Midbrain (tissue), 1 donor: Measurements from ENCODE around the gene FGF8.

Experiments
- DNase-seq: peaks from one replicate; lab custom pipeline; 2025; lab: John Stamatoyannopoulos, UW

The FGF8 gene

DNA sequence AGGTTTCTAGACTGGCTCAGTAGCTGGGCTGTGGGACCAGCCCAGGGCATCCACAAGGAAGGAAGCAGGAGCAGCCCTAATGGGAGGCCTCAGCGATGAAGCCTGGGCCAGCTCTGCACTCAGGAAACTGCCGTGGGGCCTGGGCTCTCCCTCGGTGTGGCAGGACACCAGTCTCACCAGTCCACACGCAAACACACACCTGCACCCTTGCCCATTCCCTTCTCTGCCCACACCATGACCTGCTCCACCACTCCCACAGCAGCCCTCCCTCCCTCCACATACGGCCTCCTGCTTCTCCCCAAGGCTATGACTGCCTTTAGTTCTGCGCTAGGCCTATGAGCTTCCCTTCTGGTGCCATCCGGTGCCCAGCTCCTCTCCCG is 7.1 kb downstream of the FGF8 start:
- no peak for DNase-seq

DNA sequence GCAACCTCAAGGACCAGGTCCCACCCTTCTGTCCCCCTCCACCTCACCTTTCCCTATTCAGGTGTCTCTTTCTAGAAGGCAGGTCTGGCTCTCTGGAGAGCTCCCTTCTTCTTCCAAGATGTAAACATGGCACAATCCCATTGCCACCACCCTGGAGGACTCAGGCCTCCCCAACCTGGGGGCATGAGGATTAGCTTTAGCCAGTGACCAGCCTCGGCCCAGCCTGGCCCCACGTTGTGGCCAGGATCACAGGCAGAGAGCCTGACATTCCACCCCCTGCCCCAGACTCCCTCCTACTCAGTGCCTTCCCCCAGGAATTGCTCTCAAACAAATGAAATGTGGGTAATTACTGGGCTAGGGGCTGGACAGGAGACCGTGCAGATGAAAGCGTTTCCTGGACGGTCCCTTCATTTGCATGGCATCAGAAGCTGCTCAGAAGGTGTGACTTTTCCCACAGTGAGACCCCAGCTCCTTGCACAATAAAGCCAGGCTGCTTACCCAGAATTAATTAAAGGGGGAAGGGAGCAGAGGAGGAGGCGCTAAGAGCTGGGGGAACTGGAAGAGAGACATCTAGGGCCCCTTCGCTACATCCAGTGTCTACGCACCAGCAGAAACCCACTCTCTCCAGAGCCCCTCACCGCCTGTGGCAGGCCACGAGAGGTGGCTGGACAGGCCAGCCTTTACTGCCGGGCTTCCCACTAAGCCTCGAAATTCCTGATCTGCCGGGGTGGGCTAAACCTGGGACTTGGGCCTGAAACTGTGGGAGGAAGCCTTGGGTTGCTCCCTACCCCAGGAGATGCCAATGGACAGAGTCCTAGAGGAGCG is 7.7 kb downstream of the FGF8 start:
- DNase-seq: no peak

DNA sequence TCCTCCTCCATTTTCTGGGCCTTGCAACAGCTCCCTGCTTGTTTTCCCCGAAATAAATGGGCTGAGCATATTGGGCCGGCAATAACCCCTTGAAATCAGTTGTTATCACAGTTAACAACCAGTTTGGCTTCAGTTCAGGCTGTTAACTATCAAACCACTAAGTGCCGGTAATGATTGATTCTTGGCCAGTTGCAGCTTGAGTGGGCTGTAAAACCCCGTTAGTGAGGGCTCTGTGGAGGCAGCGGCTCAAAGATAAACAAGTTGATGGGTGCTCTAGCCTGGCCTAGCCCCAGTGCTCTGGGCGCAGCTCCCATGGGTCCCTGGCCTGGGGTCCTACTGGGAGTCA is 8.3 kb downstream of the FGF8 start:
- no peak for DNase-seq

DNA sequence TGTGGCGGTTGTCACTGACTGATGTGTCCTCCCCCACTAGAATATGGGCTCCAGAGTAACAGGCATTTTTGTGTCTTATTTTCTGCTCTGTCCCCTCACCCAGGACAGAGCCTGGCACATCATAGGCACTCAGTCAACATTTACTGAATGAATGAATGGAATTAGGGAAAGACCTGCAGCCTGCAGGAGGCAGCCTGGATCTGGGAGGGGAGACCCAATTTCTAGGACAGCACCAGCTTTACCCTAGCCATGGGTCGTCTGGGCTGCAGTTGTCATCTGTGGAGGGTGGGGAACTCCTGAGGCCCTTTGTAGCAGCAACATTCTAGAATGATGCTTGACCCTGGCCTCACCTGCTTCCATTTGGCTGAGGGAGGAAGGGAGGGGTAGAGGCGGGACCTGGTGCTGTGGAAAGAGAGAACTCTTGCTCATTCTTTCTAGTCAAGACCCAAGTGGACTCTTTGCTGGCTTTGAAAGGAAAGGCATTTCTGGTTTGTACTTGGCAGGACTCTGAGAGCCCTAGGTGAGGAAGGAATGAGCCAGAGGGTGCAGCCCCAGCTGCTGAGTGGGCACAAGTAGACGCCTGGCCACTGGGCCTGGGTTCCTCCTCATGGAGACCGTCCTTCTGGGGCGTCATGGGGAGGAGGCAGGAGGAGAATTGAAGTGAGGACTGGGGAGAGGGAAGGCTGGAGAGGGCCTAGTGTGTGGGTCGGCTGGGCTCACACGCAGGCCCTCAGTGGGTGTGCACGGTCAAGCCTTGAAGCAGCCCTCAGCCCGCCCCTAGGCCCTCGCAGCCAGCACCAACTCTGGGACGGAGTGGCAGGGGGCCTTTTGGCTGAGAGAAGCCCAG is 8.9 kb downstream of the FGF8 start:
- no peak for DNase-seq

DNA sequence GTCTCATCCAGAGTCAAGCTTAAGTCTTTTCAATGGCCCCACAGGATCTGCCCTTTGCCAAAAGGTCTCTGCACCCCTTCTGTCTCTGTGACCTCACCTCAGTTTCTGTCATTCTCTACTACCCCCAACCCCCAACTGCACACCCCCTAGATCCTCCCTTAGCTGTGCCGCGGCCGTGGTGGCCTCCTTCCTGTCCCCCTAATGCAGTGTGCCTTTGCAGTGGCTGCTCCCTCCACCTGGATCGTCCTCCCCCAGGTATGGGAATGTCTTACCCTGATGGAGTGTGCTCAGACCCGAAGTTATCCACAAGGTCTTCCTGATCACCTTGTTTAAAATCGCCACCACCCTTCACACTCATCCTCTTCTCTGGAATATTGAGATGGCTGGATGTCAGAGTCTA is 9.6 kb downstream of the FGF8 start:
- no peak for DNase-seq

DNA sequence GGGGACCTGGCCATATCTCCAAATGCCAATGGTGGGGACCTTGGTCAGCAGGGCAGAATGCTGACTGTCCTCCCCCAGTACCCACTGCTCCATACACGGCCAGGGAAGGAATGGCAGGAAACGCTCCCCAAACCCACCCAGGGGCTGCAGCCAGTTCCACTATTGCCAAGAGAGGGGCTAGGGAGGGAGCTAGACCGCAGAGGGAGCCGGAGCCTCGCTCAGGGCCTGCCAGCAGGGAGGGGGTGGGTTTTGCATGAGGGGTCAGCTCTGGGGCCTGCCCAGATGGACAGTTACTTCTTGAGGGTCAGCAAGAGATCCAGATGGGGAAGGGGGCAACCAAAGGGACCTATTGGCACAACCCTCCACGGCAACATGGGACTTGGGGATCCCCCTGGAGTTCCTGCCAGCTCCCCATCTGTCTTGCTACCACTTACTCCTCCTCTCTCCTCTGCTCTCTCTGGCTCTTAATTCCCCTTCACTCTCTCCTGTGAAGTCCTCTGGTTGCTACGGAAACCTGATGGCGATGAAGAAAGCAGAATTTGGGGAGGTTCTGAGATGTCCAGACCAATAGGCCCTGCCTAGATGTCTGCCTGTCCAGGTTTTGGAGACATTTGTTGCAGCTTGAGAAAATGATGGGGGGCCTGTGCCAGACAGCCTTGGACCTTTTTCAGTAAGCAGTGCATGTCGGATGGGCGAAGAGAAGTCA is 12.6 kb downstream of the FGF8 start:
- no peak for DNase-seq

DNA sequence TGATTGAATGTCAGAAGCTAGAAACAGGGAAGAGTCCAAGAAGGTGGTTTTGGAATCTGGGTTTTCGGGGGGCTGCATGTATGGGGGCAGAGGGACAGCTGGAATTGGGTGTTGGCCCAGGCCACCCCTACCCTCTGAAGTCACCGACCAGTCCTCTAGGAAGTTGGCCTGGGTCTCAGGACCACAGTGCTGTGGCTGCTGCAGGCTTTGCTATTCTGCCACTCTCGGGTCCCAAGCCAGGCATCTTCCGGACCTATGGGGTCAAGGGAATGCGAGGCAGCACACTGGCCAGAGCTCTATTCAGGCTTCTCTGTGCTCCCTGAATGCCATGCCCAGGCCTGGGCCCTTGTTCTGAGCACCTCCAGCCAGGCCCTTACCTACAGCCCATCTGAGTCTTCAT is 13.2 kb downstream of the FGF8 start:
- DNase-seq: no peak

DNA sequence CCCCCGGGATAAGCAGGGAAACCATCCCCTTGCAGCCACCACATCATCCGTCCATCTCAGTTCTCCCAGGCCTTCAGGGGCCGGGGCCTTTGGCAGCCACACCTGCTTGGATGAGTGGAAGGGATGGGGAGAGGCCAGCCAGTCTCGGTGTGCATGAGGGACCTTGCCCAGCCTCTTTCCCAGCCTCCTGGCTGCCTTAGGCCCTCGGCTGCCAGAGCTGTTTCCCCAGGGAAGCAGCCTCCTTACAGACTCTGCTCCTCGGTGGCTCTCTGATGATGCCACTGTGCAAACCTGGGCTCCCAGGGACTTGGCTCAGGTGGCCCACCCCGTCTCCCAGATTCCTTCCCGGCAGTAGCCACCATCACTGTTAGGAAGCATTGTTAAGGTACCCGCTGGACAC is 14.7 kb downstream of the FGF8 start:
- DNase-seq: no peak

DNA sequence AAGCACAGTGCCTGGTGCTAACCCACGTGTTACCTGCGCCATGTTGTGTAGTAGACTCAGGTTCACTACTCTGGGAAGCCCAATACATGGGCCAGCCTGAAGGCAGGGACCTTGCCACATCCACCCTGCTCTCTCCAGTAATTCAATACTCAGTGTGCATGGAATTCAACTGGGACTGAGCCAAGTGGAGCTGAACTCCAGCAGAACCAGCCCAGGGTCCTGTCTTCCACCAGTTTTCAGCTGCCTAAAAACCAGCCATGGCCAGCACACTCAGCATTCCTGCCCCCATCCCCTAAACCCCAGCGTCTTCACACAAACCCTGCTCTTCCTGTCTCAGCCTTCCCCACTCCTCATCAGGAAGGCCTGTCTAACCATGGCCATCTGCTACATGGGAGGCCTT is 15.4 kb downstream of the FGF8 start:
- no peak for DNase-seq

DNA sequence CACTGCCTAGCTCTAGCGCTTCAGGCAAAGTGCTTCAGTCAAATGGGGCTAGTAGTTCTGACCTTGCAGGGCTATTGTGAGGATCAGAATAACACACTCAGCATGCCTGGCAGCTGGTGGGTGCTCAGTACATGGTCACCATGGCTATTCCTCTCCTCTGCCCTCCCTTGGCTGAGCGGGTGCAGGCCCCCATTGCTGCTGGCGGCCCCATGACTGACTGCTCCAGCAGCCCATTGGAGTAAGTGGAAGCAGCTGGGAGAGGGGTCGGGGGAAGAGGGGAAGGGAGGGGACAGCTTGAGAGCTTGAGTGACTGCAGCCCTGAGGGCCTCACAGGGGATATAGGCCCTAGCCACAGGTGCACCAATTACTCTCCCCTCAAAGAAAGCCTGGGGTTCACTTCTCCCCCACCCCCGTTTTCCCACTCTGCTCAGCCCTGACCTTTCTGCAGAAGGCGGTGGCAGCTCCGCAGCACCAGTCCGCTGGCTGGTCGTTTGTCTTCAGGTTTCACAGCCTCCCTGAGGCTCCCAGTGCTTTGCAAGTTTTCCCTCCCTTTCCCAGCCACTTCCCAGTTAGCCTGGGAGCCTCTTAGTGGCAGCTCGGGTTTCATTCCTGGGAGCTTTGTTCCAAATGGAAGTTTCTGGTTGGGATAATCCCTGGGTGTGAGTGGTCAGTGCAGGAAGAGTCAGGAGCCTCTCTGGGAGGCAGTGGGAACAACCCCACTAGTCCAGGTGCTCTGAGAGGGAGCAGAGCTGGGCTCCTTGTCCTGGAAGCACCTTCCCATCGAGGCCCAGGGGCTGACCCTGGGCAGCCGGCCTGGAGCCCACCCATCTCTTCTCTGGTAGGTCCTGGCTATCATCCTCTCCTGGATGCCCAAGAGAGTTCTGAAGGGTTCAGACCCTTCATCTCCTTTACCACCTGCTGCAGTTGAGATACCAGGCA is 16.3 kb downstream of the FGF8 start:
- DNase-seq: no peak

DNA sequence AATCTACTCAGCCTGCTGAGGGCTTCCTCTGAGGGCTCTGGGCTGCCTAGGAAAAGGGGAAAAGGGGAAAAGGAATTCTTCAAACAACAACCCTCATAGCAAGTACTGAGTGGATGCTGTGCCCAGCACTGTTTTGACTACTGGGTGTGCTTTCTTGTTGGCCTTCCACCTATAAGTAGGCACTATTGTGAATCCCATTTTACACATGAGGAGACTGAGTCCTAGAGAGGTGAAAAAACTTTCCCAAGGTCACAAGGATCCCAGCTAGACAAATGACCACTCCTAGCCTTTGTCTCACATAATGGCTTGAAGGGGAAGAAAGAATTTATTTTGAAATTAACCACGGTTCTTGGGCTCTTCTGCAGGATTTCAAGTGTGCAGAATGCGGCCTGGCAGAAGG is 17.1 kb downstream of the FGF8 start:
- no peak for DNase-seq

DNA sequence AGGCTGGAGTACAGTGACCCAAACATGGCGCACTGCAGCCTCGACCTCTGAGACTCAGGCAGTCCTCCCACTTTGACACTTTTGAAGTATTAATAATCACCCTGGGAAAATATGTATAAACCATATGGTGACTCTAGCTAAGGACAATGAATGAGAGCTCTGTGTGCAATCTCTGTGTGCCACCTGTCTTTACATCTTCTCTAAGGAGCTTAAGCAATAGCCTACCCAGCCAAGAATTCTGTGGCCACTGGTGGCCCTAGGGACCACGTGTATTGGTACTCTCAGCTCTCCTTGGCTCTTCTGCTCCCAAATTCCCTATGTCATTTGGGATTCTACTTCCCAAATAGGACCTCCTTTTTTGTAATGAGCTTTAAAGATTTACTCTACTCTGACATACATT is 23.7 kb downstream of the FGF8 start:
- no peak for DNase-seq

DNA sequence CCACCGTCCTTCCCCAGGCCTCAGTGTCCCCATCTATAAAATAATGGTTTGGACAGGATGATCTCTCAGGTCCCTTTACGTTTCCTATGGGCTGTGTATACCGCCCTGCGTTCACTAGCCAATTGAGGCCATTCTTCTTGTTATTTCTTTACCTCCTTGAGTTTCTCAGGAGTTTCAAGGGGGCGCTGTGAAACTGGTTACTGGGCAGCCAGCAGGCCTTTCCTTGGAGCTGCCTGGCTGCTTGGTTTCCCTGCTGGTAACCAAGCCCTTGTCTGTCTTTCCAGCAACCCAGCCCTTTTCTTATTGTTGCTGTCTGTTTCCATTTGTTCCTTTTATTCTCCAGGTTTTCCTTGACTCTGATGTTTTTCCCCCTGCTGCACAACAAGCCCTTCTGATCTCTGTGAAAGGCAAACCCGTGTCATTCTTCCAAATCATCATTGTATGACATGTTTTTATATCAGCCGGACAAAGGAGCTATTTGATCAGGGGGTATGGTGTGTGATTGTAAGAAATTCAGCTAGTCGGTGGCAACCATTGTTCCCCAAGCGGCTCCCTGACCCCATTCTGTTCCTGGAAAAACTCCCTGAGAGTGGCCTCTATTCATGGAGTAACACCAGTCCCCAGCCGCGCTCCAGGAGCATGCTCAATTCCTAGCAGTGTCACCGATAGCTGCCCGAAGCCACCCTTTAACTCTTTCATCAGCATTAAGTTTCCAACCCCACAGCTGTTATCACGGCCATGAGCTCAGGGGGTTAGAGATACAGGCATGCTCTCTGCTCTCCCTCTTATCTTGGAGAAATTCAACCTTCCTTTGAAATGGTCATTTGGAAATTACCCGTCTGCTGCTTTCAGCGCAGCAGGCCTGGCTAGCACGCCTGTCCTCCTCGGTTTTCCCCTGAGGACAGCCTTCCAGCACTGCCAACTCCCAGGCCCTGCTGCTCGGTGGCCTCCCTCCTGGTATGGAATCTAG is 26.6 kb downstream of the FGF8 start:
- DNase-seq: no peak

DNA sequence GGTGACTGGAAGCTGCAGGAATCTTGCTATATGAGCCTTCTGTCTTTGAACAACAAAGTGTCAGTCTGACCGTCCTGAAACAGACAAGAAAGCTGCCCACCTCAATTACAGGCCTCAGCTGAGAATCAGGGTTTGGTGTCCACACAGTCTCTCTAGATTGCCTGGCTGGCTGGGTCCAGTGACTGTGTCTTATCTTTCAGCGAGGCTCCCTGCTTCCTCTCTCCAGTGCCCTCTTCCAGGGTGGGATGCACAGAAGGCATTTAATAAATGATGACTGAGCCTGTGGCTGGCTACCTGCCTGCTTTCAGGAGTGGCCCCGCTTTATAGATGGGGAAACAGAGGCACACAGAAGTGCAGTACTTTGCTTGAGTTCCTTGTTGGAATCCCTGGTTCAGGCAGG is 27.4 kb downstream of the FGF8 start:
- DNase-seq: no peak

DNA sequence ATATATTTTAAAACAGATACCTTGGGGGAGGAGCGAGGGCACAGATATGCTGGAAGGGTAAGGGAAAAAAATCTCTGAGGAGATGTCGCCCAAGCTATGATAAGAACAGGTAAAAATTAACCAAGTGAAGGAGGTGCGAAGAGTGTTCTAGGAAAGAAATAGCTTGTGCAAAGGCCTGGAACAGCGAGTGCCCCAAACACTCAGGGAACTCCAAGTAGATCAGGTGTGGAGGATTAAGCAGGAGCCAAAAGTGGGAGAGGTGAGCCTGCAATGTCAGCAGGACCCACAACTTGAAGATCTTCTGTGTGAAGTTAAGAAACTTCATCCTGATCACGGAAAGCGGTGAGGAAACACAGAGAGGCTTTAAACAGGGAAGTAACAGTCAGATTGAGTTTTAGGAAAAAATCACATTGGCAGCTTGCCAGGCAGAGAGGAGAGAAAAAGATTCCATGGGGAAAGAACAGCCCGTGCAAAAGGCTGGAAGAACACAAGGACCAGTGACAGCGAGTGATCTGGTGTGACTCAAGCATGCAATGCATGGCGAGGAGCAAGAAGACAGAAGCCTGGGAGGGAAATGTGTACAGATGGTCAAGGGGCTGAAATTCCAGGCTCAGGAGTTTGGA is 30.7 kb downstream of the FGF8 start:
- DNase-seq: no peak

DNA sequence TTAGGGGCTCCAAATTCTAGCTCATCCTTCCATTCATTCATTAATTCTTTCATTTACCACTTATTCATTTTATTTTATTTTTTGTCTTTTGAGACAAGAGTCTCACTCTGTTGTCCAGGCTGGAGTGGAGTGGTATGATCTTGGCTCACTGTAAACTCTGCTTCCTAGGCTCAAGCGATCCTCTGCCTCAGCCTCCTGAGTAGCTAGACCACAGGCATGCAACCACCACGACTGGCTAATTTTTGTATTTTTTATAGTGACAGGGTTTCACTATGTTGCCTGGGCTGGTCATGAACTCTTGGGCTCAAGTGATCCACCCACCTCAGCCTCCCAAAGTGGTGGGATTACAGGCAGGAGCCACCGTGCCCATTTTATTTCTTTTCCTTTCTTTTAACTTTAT is 31.6 kb downstream of the FGF8 start:
- DNase-seq: no peak

DNA sequence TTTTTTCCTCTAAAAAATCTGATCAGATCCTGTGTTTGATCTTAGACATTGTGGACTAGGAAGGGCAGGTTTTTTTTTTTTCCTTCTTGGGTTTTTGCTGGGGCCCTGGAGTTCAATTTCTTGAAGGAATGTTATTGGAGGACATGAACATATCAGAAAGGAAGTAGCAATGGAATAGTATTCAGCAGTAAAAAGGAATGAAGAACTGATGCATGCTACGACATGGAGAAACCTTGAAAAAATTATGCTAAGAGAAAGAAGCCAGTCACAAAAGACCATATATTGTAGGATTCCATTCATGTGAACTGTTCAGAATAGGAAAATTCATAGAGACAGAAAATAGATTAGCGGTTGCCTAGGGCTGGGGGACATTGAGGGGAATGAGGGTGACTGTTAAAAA is 34.0 kb downstream of the FGF8 start:
- DNase-seq: no peak

DNA sequence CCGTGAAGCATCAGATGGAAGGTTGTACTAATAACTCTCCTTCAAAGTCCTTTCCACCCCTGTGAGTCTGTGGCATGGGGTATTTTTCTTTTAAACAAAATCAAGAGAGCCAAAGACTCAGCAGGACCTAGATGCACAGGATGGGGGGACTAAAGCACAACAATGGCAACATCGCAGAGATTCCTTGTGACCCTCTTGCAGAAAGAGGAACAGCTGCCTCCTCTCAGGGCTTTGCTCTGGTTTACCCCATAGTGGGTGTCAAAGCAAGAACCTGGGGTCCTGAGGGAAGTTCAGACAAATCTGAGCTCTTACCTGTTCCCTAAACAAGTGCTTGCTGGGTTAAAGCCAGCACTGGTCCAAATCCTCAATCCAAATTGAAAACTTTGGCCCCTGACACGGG is 39.2 kb downstream of the FGF8 start:
- no peak for DNase-seq

DNA sequence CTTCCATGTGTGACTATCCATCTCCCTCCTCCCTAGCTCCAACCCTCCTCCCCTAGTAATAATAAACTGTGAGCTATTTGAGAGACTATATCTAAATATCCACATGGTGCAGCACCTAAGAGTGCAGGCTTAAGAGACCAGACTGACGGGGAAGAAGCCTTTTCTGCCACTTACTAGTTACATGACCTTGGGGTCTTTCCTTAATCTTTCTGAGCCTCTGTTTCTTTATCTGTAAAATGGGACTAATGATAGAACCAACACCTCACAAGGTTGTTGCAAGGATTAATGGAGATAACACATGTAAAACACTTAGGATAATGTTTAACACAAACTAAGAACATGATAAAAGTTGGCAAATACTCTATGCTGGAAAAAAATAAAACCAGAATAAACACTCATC is 43.8 kb downstream of the FGF8 start:
- no peak for DNase-seq

DNA sequence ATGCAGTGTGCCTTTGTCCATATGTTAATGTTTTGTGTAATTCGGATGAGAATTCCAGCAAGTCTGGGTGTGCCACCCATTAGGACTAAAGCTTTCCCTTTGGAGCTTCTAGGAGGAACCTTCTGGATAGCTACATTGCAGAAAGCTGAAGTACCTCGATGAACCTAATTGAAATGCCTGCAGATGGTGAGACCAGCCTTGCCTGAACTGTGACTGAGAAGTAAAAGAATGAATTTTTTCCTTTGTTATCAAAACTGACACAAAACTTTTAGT is 49.9 kb downstream of the FGF8 start:
- DNase-seq: no peak
